ENCODE results near the gene FAM241B.

Gene FAM241B

GRCh38 chr10:69676301-69676700, 46.3 kb downstream of the FAM241B start:
- ChIA-PET POLR2A (no interaction called here), CTCF (no interaction called here)
- DNase-seq (ENCODE audit: extremely low spot score): no peak
- TF ChIP-seq ZNF384 (IDR thresholded peaks at IDR 0.05): no peak
- no peak for TF ChIP-seq TARDBP (IDR thresholded peaks at IDR 0.05)
- TF ChIP-seq LEF1 (IDR thresholded peaks at IDR 0.05; ENCODE audit: borderline replicate concordance): no peak
- TF ChIP-seq SP1 (IDR thresholded peaks at IDR 0.05): no peak
- TF ChIP-seq, protein P1, sequence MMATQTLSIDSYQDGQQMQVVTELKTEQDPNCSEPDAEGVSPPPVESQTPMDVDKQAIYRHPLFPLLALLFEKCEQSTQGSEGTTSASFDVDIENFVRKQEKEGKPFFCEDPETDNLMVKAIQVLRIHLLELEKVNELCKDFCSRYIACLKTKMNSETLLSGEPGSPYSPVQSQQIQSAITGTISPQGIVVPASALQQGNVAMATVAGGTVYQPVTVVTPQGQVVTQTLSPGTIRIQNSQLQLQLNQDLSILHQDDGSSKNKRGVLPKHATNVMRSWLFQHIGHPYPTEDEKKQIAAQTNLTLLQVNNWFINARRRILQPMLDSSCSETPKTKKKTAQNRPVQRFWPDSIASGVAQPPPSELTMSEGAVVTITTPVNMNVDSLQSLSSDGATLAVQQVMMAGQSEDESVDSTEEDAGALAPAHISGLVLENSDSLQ (IDR thresholded peaks at IDR 0.05): no peak
- no peak for TF ChIP-seq HDGF (IDR thresholded peaks at IDR 0.05; ENCODE audit: borderline replicate concordance)

DNA sequence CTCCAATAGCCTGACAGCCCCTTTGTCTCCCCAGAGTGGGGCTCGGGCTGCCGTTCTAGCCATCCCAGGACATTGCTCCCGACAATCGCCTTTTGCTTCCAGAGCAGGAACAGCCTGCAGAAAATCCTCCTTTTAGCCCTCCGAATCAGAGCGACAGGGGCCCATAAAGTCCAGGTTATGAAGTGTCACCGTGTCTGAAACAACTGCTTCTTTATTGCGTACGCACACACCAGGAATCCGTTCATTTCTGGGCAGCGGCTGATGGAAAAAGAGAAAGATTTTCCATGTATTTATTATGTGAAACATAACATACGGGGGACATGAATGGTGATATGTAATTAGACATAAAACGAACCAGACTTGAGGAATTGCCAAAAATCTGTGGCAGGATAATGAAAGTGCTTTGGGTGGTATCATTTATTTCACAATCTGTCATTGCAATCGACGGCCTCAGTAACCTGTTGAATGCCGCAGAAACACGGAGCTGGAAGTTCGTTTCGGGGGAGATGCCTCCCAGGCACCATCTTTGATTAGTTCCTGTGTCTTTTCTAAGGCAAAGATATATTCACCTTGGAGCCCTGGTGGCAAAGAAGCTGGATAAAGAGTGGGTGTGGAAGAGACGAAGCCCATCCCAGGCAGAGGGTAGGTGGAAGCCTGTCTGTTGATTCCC, 48.1 kb downstream of the FAM241B start:
- TF ChIP-seq L3MBTL2 (conservative IDR thresholded peaks at IDR 0.05) (no peak), ARNT (IDR thresholded peaks at IDR 0.05) (no peak), SUZ12 (IDR thresholded peaks at IDR 0.05) (no peak), FOXK2 (IDR thresholded peaks at IDR 0.05) (no peak), HDGF (IDR thresholded peaks at IDR 0.05; ENCODE audit: borderline replicate concordance) (no peak), FOXA1 (IDR thresholded peaks at IDR 0.05) (no peak), SP1 (IDR thresholded peaks at IDR 0.05) (no peak), TARDBP (IDR thresholded peaks at IDR 0.05) (no peak), CTBP1 (IDR thresholded peaks at IDR 0.05; ENCODE audit: borderline replicate concordance) (no peak), NFRKB (IDR thresholded peaks at IDR 0.05) (no peak)
- TF ChIP-seq, protein P1 (IDR thresholded peaks at IDR 0.05): no peak
- POLR2A ChIA-PET: interaction anchor here (0.6 kb wide), 1 partner anchor 1014 kb away, joined by 3 read pairs; no protein-coding TSS in a partner anchor
- CTCF ChIA-PET: interaction anchor here (0.9 kb wide), 1 partner anchor 19 kb away, joined by 3 read pairs; no protein-coding TSS in a partner anchor
- DNase-seq (ENCODE audit: extremely low spot score): no peak

DNA sequence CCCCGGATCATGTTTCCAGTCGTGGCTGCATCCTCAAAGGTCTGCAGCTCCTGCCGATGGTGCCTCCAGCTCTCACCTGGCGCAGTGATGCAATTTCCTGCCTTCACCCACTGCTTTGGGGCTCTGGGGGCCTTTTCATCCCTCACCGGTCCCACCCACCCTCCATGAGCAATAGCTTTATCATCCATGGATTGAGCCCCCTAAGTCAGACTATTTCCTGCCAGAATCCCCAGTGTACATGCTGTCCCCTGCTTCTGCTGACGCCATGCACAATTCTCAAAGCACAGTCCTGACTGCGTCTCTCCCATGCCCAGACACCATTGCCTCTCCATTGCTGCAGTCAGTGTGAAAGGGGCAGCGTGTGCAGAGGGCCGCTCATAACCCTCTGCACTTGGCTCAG, 49.7 kb downstream of the FAM241B start:
- TF ChIP-seq SUZ12 (IDR thresholded peaks at IDR 0.05) (no peak), FOXM1 (IDR thresholded peaks at IDR 0.05; ENCODE audit: borderline replicate concordance) (no peak), ELF4 (IDR thresholded peaks at IDR 0.05) (no peak), HDGF (IDR thresholded peaks at IDR 0.05; ENCODE audit: borderline replicate concordance) (no peak), BHLHE40 (IDR thresholded peaks at IDR 0.05; ENCODE audit: borderline replicate concordance) (no peak), ZNF384 (IDR thresholded peaks at IDR 0.05) (no peak), LEF1 (IDR thresholded peaks at IDR 0.05; ENCODE audit: borderline replicate concordance) (no peak), ARNT (IDR thresholded peaks at IDR 0.05) (no peak), CTBP1 (IDR thresholded peaks at IDR 0.05; ENCODE audit: borderline replicate concordance) (no peak), TARDBP (IDR thresholded peaks at IDR 0.05) (no peak), L3MBTL2 (conservative IDR thresholded peaks at IDR 0.05) (no peak), NFRKB (IDR thresholded peaks at IDR 0.05) (no peak), SP1 (IDR thresholded peaks at IDR 0.05) (no peak)
- TF ChIP-seq, protein P1 (IDR thresholded peaks at IDR 0.05): no peak
- ChIA-PET CTCF (interaction anchor here (1.1 kb wide), 1 partner anchor 42 kb away, joined by 3 read pairs; no protein-coding TSS in a partner anchor), POLR2A (no interaction called here)
- no peak for DNase-seq (ENCODE audit: extremely low spot score)

- ChIA-PET POLR2A (no interaction called here), CTCF (no interaction called here)
- no peak for DNase-seq (ENCODE audit: extremely low spot score)
- TF ChIP-seq NFRKB (IDR thresholded peaks at IDR 0.05) (no peak), ELF4 (IDR thresholded peaks at IDR 0.05) (no peak), BHLHE40 (IDR thresholded peaks at IDR 0.05; ENCODE audit: borderline replicate concordance) (no peak), CTBP1 (IDR thresholded peaks at IDR 0.05; ENCODE audit: borderline replicate concordance) (no peak), LEF1 (IDR thresholded peaks at IDR 0.05; ENCODE audit: borderline replicate concordance) (no peak), ZNF384 (IDR thresholded peaks at IDR 0.05) (no peak), ARNT (IDR thresholded peaks at IDR 0.05) (no peak), L3MBTL2 (conservative IDR thresholded peaks at IDR 0.05) (no peak), SUZ12 (IDR thresholded peaks at IDR 0.05) (no peak), FOXA1 (IDR thresholded peaks at IDR 0.05) (no peak), FOXK2 (IDR thresholded peaks at IDR 0.05) (no peak), SP1 (IDR thresholded peaks at IDR 0.05) (no peak), HDGF (IDR thresholded peaks at IDR 0.05; ENCODE audit: borderline replicate concordance) (no peak), FOXM1 (IDR thresholded peaks at IDR 0.05; ENCODE audit: borderline replicate concordance) (no peak)
- TF ChIP-seq, protein P1 (IDR thresholded peaks at IDR 0.05): no peak
Measured at GRCh38 chr10:69680610-69681009, 50.6 kb downstream of the FAM241B start.

DNA sequence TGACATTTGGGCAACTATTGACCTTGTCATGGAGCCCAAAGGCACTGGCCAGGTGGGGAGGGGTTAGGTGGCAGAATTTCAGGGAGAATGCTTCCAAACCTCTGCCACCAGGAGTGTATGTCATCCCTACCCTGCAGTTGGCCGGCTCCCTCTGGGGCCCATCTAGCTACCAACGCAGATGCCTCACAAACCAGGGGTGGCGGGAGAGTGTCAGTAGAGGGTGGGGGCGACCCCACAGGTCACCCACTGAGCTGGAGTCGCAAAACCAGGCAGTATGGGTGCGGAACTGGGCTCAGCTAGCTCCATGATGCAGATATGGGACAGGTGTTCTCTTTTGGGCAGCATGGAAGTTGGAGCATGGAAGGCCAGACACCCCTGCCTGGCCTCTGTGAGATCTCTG, 51.4 kb downstream of the FAM241B start:
- ChIA-PET POLR2A (interaction anchor here (0.6 kb wide), 1 partner anchor 24 kb away, joined by 3 read pairs; no protein-coding TSS in a partner anchor), CTCF (no interaction called here)
- DNase-seq (ENCODE audit: extremely low spot score): no peak
- TF ChIP-seq FOXK2 (IDR thresholded peaks at IDR 0.05) (no peak), SP1 (IDR thresholded peaks at IDR 0.05) (no peak), LEF1 (IDR thresholded peaks at IDR 0.05; ENCODE audit: borderline replicate concordance) (no peak), ZNF384 (IDR thresholded peaks at IDR 0.05) (no peak), ARNT (IDR thresholded peaks at IDR 0.05) (no peak), L3MBTL2 (conservative IDR thresholded peaks at IDR 0.05) (no peak), CTBP1 (IDR thresholded peaks at IDR 0.05; ENCODE audit: borderline replicate concordance) (no peak), NFRKB (IDR thresholded peaks at IDR 0.05) (no peak), HDGF (IDR thresholded peaks at IDR 0.05; ENCODE audit: borderline replicate concordance) (no peak), FOXA1 (IDR thresholded peaks at IDR 0.05) (no peak), FOXM1 (IDR thresholded peaks at IDR 0.05; ENCODE audit: borderline replicate concordance) (no peak), TARDBP (IDR thresholded peaks at IDR 0.05) (no peak), ELF4 (IDR thresholded peaks at IDR 0.05) (no peak), BHLHE40 (IDR thresholded peaks at IDR 0.05; ENCODE audit: borderline replicate concordance) (no peak), SUZ12 (IDR thresholded peaks at IDR 0.05) (no peak)
- TF ChIP-seq, protein P1 (IDR thresholded peaks at IDR 0.05): no peak
